CD4-positive, alpha-beta memory T cell (primary cell): Measurements from ENCODE around the gene ARF3. TPM values are rescaled to one million over a fixed set of nuclear protein-coding genes. Genes with fewer than 3 reads are reported as not detected.

Experiments
- CTCF ChIA-PET: fragments of 350-600 bp; sonication (Branson Sonifier 250); formaldehyde crosslinking; loops from one replicate; lab custom pipeline; 2021; ENCODE audit warnings: inconsistent platforms; ENCODE audit not compliant: partially characterized antibody; lab: Charles Lee
- POLR2A ChIA-PET: fragments of 350-600 bp; sonication (Branson Sonifier 250); formaldehyde crosslinking; loops from one replicate; lab custom pipeline; 2021; ENCODE audit not compliant: partially characterized antibody; lab: Charles Lee
- DNase-seq, 5 donors: peaks; one replicate each; pipeline versions ENCODE4 v3.0.0 to v3.0.0-alpha.2; 2020 to 2022; ENCODE audit warnings: mixed read lengths in 1 of 5
- H3K27ac ChIP-seq: one replicate; pipeline ENCODE4 v1.7.0; 2013; ENCODE audit warnings: low read depth, low read length
- H3K27me3 ChIP-seq: 2 replicates; pipeline ENCODE4 v1.7.0; 2013; ENCODE audit warnings: mild to moderate bottlenecking, low read length, moderate library complexity; ENCODE audit not compliant: insufficient read depth
- H3K36me3 ChIP-seq: 2 replicates; pipeline ENCODE4 v1.7.0; 2013; ENCODE audit warnings: mild to moderate bottlenecking, low read length, moderate library complexity; ENCODE audit not compliant: insufficient read depth
- H3K4me1 ChIP-seq: 2 replicates; pipeline ENCODE4 v1.7.0; 2013; ENCODE audit warnings: mild to moderate bottlenecking, low read length, moderate library complexity; ENCODE audit not compliant: insufficient read depth
- H3K4me3 ChIP-seq, 2 donors: one replicate each; pipeline ENCODE4 v1.7.0; 2013; ENCODE audit warnings: low read length in 2 of 2, mild to moderate bottlenecking in 1 of 2
- H3K9me3 ChIP-seq, 2 donors: one replicate each; pipeline ENCODE4 v1.7.0; 2013; ENCODE audit warnings: low read length in 2 of 2, control low read depth in 1 of 2; ENCODE audit not compliant: control insufficient read depth in 1 of 2
- H3K27ac Mint-ChIP-seq, 7 donors: one replicate each; pipeline ENCODE4 v1.8.0; 2020 to 2021; ENCODE audit warnings: mixed read lengths in 7 of 7, mild to moderate bottlenecking in 6 of 7, inconsistent platforms in 3 of 7, moderate library complexity in 3 of 7
- H3K27me3 Mint-ChIP-seq, 2 donors: one replicate each; pipeline ENCODE4 v1.8.0; 2020 to 2021; ENCODE audit warnings: mixed read lengths in 2 of 2
- H3K36me3 Mint-ChIP-seq, 2 donors: one replicate each; pipeline ENCODE4 v1.8.0; 2020 to 2021; ENCODE audit warnings: mixed read lengths in 2 of 2, inconsistent platforms in 1 of 2, mild to moderate bottlenecking in 1 of 2
- H3K4me1 Mint-ChIP-seq, 4 donors: one replicate each; pipeline ENCODE4 v1.8.0; 2020 to 2021; ENCODE audit warnings: mixed read lengths in 4 of 4, mild to moderate bottlenecking in 1 of 4
- H3K4me3 Mint-ChIP-seq, 8 donors: one replicate each; pipeline ENCODE4 v1.8.0; 2020 to 2021; ENCODE audit warnings: mixed read lengths in 8 of 8, mild to moderate bottlenecking in 7 of 8, moderate library complexity in 6 of 8, inconsistent platforms in 3 of 8
- H3K9me3 Mint-ChIP-seq, 8 donors: one replicate each; pipeline ENCODE4 v1.8.0; 2020 to 2021; ENCODE audit warnings: mixed read lengths in 8 of 8, mild to moderate bottlenecking in 5 of 8, inconsistent platforms in 3 of 8, moderate library complexity in 1 of 8
- intact Hi-C: fragments of 100-400 bp; cut with micrococcal nuclease; formaldehyde crosslinking; loops from one replicate; pipeline ENCODE4 v1.15.1; 2023
- polyA plus RNA-seq, 2 donors: library from polyadenylated mRNA; unstranded; fragments of 300-500 nt; fragmentation: Illumina TruSeq; gene quantifications; one replicate each; pipeline ENCODE4 v1.2.3, GENCODE V29; 2021
- total RNA-seq, 2 experiments: library from RNA; stranded (reverse); gene quantifications; one replicate each; pipeline ENCODE4 v1.2.3, GENCODE V29; 2021

The ARF3 gene
- total and polyA plus RNA-seq, 4 experiments from 2014 or later = 22.6 to 77.5 (median 50.5) TPM

DNA sequence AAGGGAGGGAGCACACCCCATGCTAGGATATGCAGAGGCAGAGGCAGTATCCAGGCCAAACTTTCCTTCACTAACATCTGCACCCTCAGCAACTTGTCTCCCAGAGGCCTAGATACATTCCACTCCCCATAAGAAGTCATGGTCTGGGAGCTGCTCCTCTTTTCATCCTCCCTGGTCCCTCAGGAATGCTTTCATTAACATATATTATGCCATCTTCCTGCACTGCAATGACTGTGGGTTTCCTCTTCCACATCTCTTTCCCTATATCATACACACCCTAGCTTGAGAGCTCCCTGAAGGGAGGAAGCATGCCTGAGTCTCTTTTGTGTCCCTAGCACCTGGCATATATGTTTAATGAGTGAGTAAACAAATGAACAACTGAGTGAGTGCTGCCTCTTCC is 33.3 kb upstream of the ARF3 start:
- H3K4me1 Mint-ChIP-seq = peaks cover 11 to 17% (median 16%) of the 10 kb centered on the region in 4 donors
- POLR2A ChIA-PET = no interaction called here
- H3K27me3 Mint-ChIP-seq = peaks cover 34% of the 10 kb centered on the region in 2 donors
- no peak overlapping the region for H3K27ac Mint-ChIP-seq
- Histone ChIP-seq H3K4me1 (peaks cover 13% of the 10 kb centered on the region), H3K36me3 (no peaks in the 10 kb centered on the region), H3K27me3 (peaks cover 12% of the 10 kb centered on the region), H3K27ac (no peak overlapping the region), H3K4me3 (no peak overlapping the region), H3K9me3 (no peaks in the 10 kb centered on the region)
- no peak for DNase-seq
- intact Hi-C loops = no loop called here
- no peaks in the 10 kb centered on the region for H3K9me3 Mint-ChIP-seq
- H3K36me3 Mint-ChIP-seq = no peaks in the 10 kb centered on the region
- CTCF ChIA-PET = interaction anchor here (0.7 to 14.1 kb wide), 6 partner anchors 9 to 138 kb away, joined by 3 to 244 read pairs (median 28); partner anchors contain the start of genes ARF3, DDN, DDX23 and WNT1
- H3K4me3 Mint-ChIP-seq = no peak overlapping the region

- Histone ChIP-seq H3K36me3 (no peaks in the 10 kb centered on the region), H3K9me3 (no peaks in the 10 kb centered on the region), H3K4me3 (no peak overlapping the region), H3K27me3 (peaks cover 4% of the 10 kb centered on the region), H3K27ac (no peak overlapping the region), H3K4me1 (peaks cover 6% of the 10 kb centered on the region)
- intact Hi-C loops = loop anchor here (1.0 to 2.0 kb wide), 6 partner anchors 8 to 135 kb away; partner anchors contain the start of gene FKBP11
- Mint-ChIP-seq H3K36me3 (no peaks in the 10 kb centered on the region), H3K27me3 (peaks cover 21 to 22% of the 10 kb centered on the region in 2 donors), H3K27ac (peak overlapping the region in 3 of 7 donors; percentile 21 to 65 (median 45)), H3K4me3 (peak overlapping the region in 2 of 8 donors; percentile 7 to 35), H3K9me3 (no peaks in the 10 kb centered on the region), H3K4me1 (peaks cover 10 to 15% (median 11%) of the 10 kb centered on the region in 4 donors)
- peak; percentile 64 to 74 (median 67) for DNase-seq
- ChIA-PET CTCF (interaction anchor here (0.6 to 14.1 kb wide), 50 partner anchors 8 to 1196 kb away, joined by 3 to 244 read pairs (median 5); partner anchors contain the start of genes ARF3, DDN, DDX23 and FKBP11), POLR2A (interaction anchor here (0.5 to 2.4 kb wide), 12 partner anchors 9 to 247 kb away, joined by 3 to 29 read pairs (median 5); partner anchors contain the start of genes ARF3, DDX23, FKBP11 and TUBA1B)
Measured at GRCh38 chr12:48988030-48988649, 30.9 kb upstream of the ARF3 start.

DNA sequence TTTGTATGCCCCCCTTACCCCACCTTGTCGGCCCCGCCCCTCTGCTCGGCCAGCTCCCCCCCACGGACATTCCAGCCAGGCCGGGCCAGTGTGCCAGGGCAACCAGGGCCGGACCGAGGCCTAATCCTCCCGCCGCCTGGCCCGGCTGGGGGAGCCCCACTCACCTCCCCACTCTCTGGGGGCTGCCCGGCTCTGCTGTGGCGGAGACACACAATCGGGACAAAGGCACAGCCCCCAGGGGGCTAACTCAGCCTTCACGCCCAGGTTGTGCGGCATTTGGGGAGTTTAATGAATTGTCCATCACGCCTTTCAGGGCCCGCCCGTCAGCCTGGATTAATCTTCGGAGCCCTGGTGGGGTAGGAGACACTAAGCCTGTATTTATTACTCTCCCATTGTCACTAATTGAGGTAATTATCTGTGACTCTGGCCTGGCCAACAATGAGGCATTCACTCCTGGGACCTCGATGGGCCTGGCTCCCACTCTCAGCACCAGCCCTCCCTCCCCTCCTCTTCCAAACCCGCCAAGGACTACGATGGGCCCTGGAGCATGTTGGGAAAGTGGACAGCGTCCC is 29.5 kb upstream of the ARF3 start:
- Mint-ChIP-seq H3K4me3 (no peak overlapping the region), H3K4me1 (peaks cover 16 to 22% (median 19%) of the 10 kb centered on the region in 4 donors), H3K27me3 (peaks cover 18 to 20% of the 10 kb centered on the region in 2 donors), H3K36me3 (no peaks in the 10 kb centered on the region), H3K9me3 (peaks cover 0 to 3% (median 0%) of the 10 kb centered on the region in 8 donors), H3K27ac (no peak overlapping the region)
- Histone ChIP-seq H3K27ac (no peak overlapping the region), H3K4me1 (peaks cover 9% of the 10 kb centered on the region), H3K36me3 (no peaks in the 10 kb centered on the region), H3K9me3 (no peaks in the 10 kb centered on the region), H3K4me3 (no peak overlapping the region), H3K27me3 (peaks cover 4% of the 10 kb centered on the region)
- intact Hi-C loops = no loop called here
- POLR2A ChIA-PET = no interaction called here
- CTCF ChIA-PET = interaction anchor here (1.3 to 14.1 kb wide), 7 partner anchors 7 to 280 kb away, joined by 3 to 244 read pairs (median 36); partner anchors contain the start of genes DDN, DDX23 and WNT1
- DNase-seq = no peak

GRCh38 chr12:48985901-48986300 is 28.6 kb upstream of the ARF3 start:
- Mint-ChIP-seq H3K9me3 (peaks cover 0 to 8% (median 0%) of the 10 kb centered on the region in 8 donors), H3K36me3 (peaks cover 0 to 1% of the 10 kb centered on the region in 2 donors), H3K27ac (peak overlapping the region in 1 of 7 donors; percentile 45), H3K27me3 (peaks cover 19 to 21% of the 10 kb centered on the region in 2 donors), H3K4me1 (peaks cover 25 to 30% (median 28%) of the 10 kb centered on the region in 4 donors), H3K4me3 (no peak overlapping the region)
- Histone ChIP-seq H3K4me1 (peaks cover 18% of the 10 kb centered on the region), H3K36me3 (no peaks in the 10 kb centered on the region), H3K4me3 (no peak overlapping the region), H3K27me3 (peaks cover 4% of the 10 kb centered on the region), H3K27ac (no peak overlapping the region), H3K9me3 (no peaks in the 10 kb centered on the region)
- intact Hi-C loops = no loop called here
- POLR2A ChIA-PET = no interaction called here
- no peak for DNase-seq
- CTCF ChIA-PET = interaction anchor here (0.6 to 13.4 kb wide), 5 partner anchors 8 to 133 kb away, joined by 3 to 244 read pairs (median 36); partner anchors contain the start of genes DDN, DDX23 and WNT10B

DNA sequence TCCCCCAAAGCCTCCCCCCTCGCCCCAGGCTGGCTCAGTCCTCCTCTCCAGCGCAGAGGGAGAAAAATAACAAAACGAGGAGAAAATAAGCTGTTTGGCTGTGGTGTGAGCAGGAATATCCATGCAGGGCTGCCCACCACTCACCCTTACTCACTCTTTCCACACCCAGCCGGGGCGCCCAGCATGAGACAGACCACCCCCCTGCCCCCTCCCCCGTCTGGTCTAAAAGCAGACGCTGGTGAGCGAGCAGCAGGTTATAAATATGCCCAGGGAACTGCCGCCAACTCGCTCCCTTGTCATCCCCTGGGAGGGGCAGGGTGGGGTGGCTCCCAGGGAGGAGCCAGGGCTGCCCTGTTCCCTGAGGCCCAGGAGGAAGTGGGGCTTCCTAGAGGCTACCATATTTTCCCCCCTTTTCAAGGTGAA is 28.2 kb upstream of the ARF3 start:
- H3K4me1 ChIP-seq = peaks cover 23% of the 10 kb centered on the region
- intact Hi-C loops = no loop called here
- peaks cover 0 to 11% (median 0%) of the 10 kb centered on the region in 8 donors for H3K9me3 Mint-ChIP-seq
- H3K36me3 ChIP-seq = no peaks in the 10 kb centered on the region
- H3K4me1 Mint-ChIP-seq = peaks cover 28 to 33% (median 32%) of the 10 kb centered on the region in 4 donors
- ChIA-PET CTCF (interaction anchor here (0.6 to 13.4 kb wide), 6 partner anchors 8 to 133 kb away, joined by 3 to 244 read pairs (median 20); partner anchors contain the start of genes DDN, DDX23 and WNT10B), POLR2A (no interaction called here)
- H3K27ac Mint-ChIP-seq = no peak overlapping the region
- peaks cover 15 to 17% of the 10 kb centered on the region in 2 donors for H3K27me3 Mint-ChIP-seq
- no peak overlapping the region for H3K4me3 Mint-ChIP-seq
- no peaks in the 10 kb centered on the region for H3K9me3 ChIP-seq
- no peak for DNase-seq
- no peak overlapping the region for H3K27ac ChIP-seq
- H3K27me3 ChIP-seq = peaks cover 4% of the 10 kb centered on the region
- peaks cover 0 to 1% of the 10 kb centered on the region in 2 donors for H3K36me3 Mint-ChIP-seq
- H3K4me3 ChIP-seq = no peak overlapping the region

- no peak for DNase-seq
- ChIA-PET POLR2A (interaction anchor here (1.4 to 6.4 kb wide), 4 partner anchors 15 to 131 kb away, joined by 4 to 54 read pairs (median 26); partner anchors contain the start of genes ARF3, DDN and DDX23), CTCF (interaction anchor here (1.0 to 13.4 kb wide), 12 partner anchors 11 to 129 kb away, joined by 3 to 244 read pairs (median 5); partner anchors contain the start of genes ARF3, DDN, DDX23 and FKBP11)
- Histone ChIP-seq H3K27ac (no peak overlapping the region), H3K27me3 (peaks cover 6% of the 10 kb centered on the region), H3K9me3 (no peaks in the 10 kb centered on the region), H3K36me3 (no peaks in the 10 kb centered on the region), H3K4me1 (peaks cover 45% of the 10 kb centered on the region), H3K4me3 (no peak overlapping the region)
- Mint-ChIP-seq H3K4me1 (peaks cover 28 to 48% (median 38%) of the 10 kb centered on the region in 4 donors), H3K4me3 (peak overlapping the region in 7 of 8 donors; percentile 73 to 91 (median 87)), H3K27me3 (peaks cover under 1 to 9% of the 10 kb centered on the region in 2 donors), H3K36me3 (peaks cover 0 to 1% of the 10 kb centered on the region in 2 donors), H3K27ac (peak overlapping the region in 6 of 7 donors; percentile 59 to 96 (median 92)), H3K9me3 (peaks cover 0 to 13% (median 0%) of the 10 kb centered on the region in 8 donors)
- intact Hi-C loops = no loop called here
Measured at GRCh38 chr12:48982397-48983080, 25.3 kb upstream of the ARF3 start.
